T-cell (primary cell): Measurements from ENCODE around the gene SLC9A9. TPM values are rescaled to one million over a fixed set of nuclear protein-coding genes. Genes with fewer than 3 reads are reported as not detected.

Source experiments
- ATAC-seq, 4 experiments: fragments of 200-7000 bp in 3 of 4; fragments of 150-1000 bp in 1 of 4; cut with Tn5 transposase; replicated peaks in 1 of 4; 1 replicate in 3 of 4; 2 replicates in 1 of 4; pipeline ENCODE4 v1.10.0; 2021; ENCODE audit warnings: moderate library complexity in 3 of 4, mild to moderate bottlenecking in 2 of 4, moderate number of reproducible peaks in 1 of 4
- CTCF ChIA-PET, 2 donors: fragments of 300-600 bp; sonication (Branson Sonifier 250); formaldehyde crosslinking; loops; one replicate each; lab custom pipeline; 2022; ENCODE audit warnings: antibody characterized with exemption in 2 of 2; lab: Charles Lee
- POLR2A ChIA-PET, 2 donors: fragments of 300-600 bp; sonication (Branson Sonifier 250); formaldehyde crosslinking; loops; one replicate each; lab custom pipeline; 2022; ENCODE audit warnings: antibody characterized with exemption in 2 of 2; lab: Charles Lee
- DNase-seq, 35 experiments: peaks; one replicate each; pipeline versions ENCODE4 v3.0.0 to v3.0.0-alpha.2; 2013 to 2023
- H3K27ac ChIP-seq: one replicate; pipeline ENCODE4 v1.5.1; 2013; ENCODE audit warnings: low read length
- H3K27me3 ChIP-seq, 2 experiments: replicated peaks in 1 of 2; 1 replicate in 1 of 2; 2 replicates in 1 of 2; pipeline versions ENCODE4 v1.6.1 to v1.7.0; 2013; ENCODE audit warnings: low read length in 1 of 2, mixed read lengths in 1 of 2; ENCODE audit not compliant: control insufficient read depth in 2 of 2, insufficient read depth in 2 of 2; ENCODE audit errors: extremely low read depth in 1 of 2
- H3K36me3 ChIP-seq, 2 donors: 1 replicate in 1 of 2; 2 replicates in 1 of 2; pipeline versions ENCODE4 v1.6.1 to v1.7.0; 2013; ENCODE audit warnings: low read length in 1 of 2; ENCODE audit not compliant: control insufficient read depth in 2 of 2, insufficient read depth in 1 of 2; ENCODE audit errors: extremely low read depth in 1 of 2
- H3K4me1 ChIP-seq, 2 experiments: 1 replicate in 1 of 2; 2 replicates in 1 of 2; pipeline versions ENCODE4 v1.6.1 to v1.7.0; 2013; ENCODE audit warnings: low read length in 2 of 2, mixed read lengths in 1 of 2; ENCODE audit not compliant: insufficient read depth in 2 of 2, control insufficient read depth in 1 of 2; ENCODE audit errors: extremely low read depth in 1 of 2
- H3K4me3 ChIP-seq, 2 donors: 1 replicate in 1 of 2; 2 replicates in 1 of 2; pipeline versions ENCODE4 v1.5.1 to v1.7.0; 2013; ENCODE audit warnings: mild to moderate bottlenecking in 2 of 2, low read length in 1 of 2, moderate library complexity in 1 of 2; ENCODE audit not compliant: control insufficient read depth in 1 of 2; ENCODE audit errors: extremely low read depth in 1 of 2
- H3K9me3 ChIP-seq: 2 replicates; pipeline ENCODE4 v1.7.0; 2013
- H3K27ac Mint-ChIP-seq, 2 donors: one replicate each; pipeline ENCODE4 v1.8.0; 2020 to 2021; ENCODE audit warnings: mild to moderate bottlenecking in 2 of 2, mixed read lengths in 2 of 2
- H3K27me3 Mint-ChIP-seq, 2 donors: one replicate each; pipeline ENCODE4 v1.8.0; 2021 to 2022; ENCODE audit warnings: mixed read lengths in 2 of 2
- H3K36me3 Mint-ChIP-seq: one replicate; pipeline ENCODE4 v1.8.0; 2021; ENCODE audit warnings: mixed read lengths
- H3K4me1 Mint-ChIP-seq, 3 donors: one replicate each; pipeline ENCODE4 v1.8.0; 2020 to 2022; ENCODE audit warnings: mixed read lengths in 3 of 3, mild to moderate bottlenecking in 1 of 3
- H3K4me3 Mint-ChIP-seq, 3 donors: one replicate each; pipeline ENCODE4 v1.8.0; 2020 to 2022; ENCODE audit warnings: mild to moderate bottlenecking in 3 of 3, mixed read lengths in 3 of 3, moderate library complexity in 3 of 3
- H3K9me3 Mint-ChIP-seq, 3 donors: one replicate each; pipeline ENCODE4 v1.8.0; 2020 to 2022; ENCODE audit warnings: mixed read lengths in 3 of 3
- WGBS: methylation state at CpG from one replicate; pipeline ENCODE4 v1.1.5; 2013; ENCODE audit warnings: missing lambda C conversion rate; ENCODE audit not compliant: insufficient coverage; 5-methylcytosine and 5-hydroxymethylcytosine counted together
- total RNA-seq, 35 experiments: library from RNA in 6 of 35; stranded (reverse) in 6 of 35; fragments of 120-200 nt in 1 of 35; gene quantifications; one replicate each; pipeline versions ENCODE4 v1.2.1 to v1.2.4 and lab custom pipeline; 2013 to 2026

The SLC9A9 gene
- total RNA-seq, 5 donors from 2014 or later (not counting 1 experiment from before 2014, with no cell fraction given), result 11.2 to 36.8 (median 17.8) TPM

DNA sequence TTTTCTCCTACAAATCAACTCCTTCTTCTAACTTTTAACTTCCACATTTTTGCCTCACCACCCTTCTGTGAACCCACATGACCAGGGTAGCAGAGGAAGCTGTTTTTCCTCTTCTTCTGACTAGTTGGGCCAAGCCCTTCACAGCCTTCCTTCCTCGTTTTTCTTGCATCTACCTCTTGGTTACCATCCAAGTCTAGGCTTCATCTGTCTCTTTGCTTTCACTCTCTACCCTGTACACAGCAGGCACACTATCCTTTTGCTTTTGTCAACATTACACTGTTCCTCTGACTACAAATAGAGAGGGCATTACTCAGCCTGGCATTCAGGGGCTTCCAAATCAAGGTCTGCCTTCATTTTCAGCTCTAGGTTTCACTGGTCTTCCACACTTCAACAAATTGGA, 22.0 kb downstream of the SLC9A9 start:
- no peaks in the 10 kb centered on the region for H3K27me3 ChIP-seq
- no peak overlapping the region for H3K4me3 ChIP-seq
- Mint-ChIP-seq H3K27me3 (no peaks in the 10 kb centered on the region), H3K27ac (peak overlapping the region; percentile 53), H3K4me3 (no peak overlapping the region), H3K4me1 (peaks cover 47 to 48% (median 47%) of the 10 kb centered on the region in 3 donors), H3K36me3 (peaks cover 27% of the 10 kb centered on the region), H3K9me3 (peaks cover 0 to 7% (median 0%) of the 10 kb centered on the region in 3 donors)
- H3K9me3 ChIP-seq, result no peaks in the 10 kb centered on the region
- WGBS, result 62% methylated on average over 1 of the region's 1 CpG
- H3K4me1 ChIP-seq, result peaks cover 2 to 21% of the 10 kb centered on the region in 2 experiments
- DNase-seq, result no peak
- no peaks in the 10 kb centered on the region for H3K36me3 ChIP-seq
- ChIA-PET POLR2A (interaction anchor here in 1 of 2 donors (0.6 to 0.7 kb wide), 2 partner anchors 30 to 99 kb away, joined by 3 to 4 read pairs; no protein-coding TSS in a partner anchor), CTCF (interaction anchor here in 1 of 2 donors (0.7 kb wide), 1 partner anchor 55 kb away, joined by 3 read pairs; no protein-coding TSS in a partner anchor)
- H3K27ac ChIP-seq, result peak overlapping the region; percentile 54
- no peak for ATAC-seq

DNA sequence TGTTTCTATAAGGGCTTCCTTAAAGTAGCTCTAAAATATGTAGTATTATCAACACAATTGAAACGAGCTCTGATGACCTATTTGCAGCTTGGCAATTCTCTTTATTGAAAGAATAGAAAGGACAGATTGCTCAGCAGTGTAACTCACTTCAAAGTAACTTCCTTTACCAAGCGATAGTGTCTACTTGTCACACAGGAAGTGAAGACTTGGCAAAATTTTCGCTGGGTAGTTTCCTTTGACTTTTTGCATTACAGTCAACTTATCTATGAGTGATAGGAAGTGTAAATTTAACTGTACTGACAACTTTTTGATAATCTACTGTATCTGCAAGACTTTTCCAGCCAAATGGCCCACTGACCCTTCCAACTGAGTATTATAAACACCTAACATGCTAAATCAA, 22.8 kb downstream of the SLC9A9 start:
- Histone ChIP-seq H3K36me3 (no peaks in the 10 kb centered on the region), H3K27ac (peak overlapping the region; percentile 54), H3K27me3 (no peaks in the 10 kb centered on the region), H3K9me3 (no peaks in the 10 kb centered on the region), H3K4me3 (no peak overlapping the region), H3K4me1 (peaks cover 2 to 21% of the 10 kb centered on the region in 2 experiments)
- peak overlapping the region in 1 of 3 donors; percentile 28 for H3K4me3 Mint-ChIP-seq
- peaks cover 0 to 7% (median 0%) of the 10 kb centered on the region in 3 donors for H3K9me3 Mint-ChIP-seq
- peaks cover 45 to 48% (median 48%) of the 10 kb centered on the region in 3 donors for H3K4me1 Mint-ChIP-seq
- peaks cover 25% of the 10 kb centered on the region for H3K36me3 Mint-ChIP-seq
- no CpG with 5 or more reads among the region's 3 CpGs for WGBS
- H3K27me3 Mint-ChIP-seq, result no peaks in the 10 kb centered on the region
- POLR2A ChIA-PET, result interaction anchor here in 1 of 2 donors (0.5 to 1.0 kb wide), 3 partner anchors 24 to 1633 kb away, joined by 3 to 5 read pairs (median 3); partner anchors contain the start of gene DIPK2A
- H3K27ac Mint-ChIP-seq, result peak overlapping the region; percentile 74 to 84
- peak; percentile 83 to 97 (median 95) for ATAC-seq
- DNase-seq, result peak in 13 of 35 experiments; percentile 3 to 66 (median 8)
- CTCF ChIA-PET, result interaction anchor here in 1 of 2 donors (1.1 to 1.3 kb wide), 3 partner anchors 23 to 146 kb away, joined by 3 to 5 read pairs (median 3); partner anchors contain the start of genes DIPK2A and SLC9A9

DNA sequence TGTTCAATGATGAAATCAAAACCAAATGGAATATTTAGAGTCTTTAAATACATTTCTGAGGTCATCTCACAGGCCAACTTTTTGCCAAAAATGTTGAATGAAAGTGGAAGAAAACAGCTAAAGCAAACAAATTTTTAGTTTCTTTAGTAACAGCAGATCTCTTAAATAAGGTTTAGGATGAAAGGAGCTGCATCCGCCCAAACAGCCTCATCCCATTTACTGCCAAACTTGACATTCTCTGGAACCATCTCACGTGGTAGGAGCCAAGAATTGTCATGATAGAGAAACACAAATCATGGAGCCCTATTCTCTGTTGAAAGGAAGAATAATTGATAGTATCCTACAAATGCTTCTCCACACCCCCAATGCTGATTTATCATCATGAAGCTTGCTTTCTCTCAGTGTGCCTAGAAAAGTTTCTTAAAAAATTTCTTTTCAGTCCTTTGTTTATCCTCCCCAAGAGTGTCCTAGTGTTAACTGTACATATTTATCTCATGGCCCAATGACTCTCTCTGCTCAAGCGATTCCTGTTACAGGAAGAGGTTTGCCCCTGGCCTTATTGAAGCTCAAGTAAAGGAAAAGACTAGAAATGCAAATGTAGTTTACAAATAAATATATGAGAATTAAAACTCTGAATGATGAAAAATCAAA, 23.4 kb downstream of the SLC9A9 start:
- Histone ChIP-seq H3K4me3 (no peak overlapping the region), H3K9me3 (no peaks in the 10 kb centered on the region), H3K4me1 (peaks cover 2 to 21% of the 10 kb centered on the region in 2 experiments), H3K27ac (peak overlapping the region; percentile 54), H3K27me3 (no peaks in the 10 kb centered on the region), H3K36me3 (no peaks in the 10 kb centered on the region)
- ATAC-seq (no peak), DNase-seq (no peak)
- H3K27ac Mint-ChIP-seq, result peak overlapping the region; percentile 44 to 67
- H3K27me3 Mint-ChIP-seq, result no peaks in the 10 kb centered on the region
- H3K36me3 Mint-ChIP-seq, result peaks cover 20% of the 10 kb centered on the region
- no peak overlapping the region for H3K4me3 Mint-ChIP-seq
- ChIA-PET POLR2A (interaction anchor here in 1 of 2 donors (0.5 to 1.0 kb wide), 3 partner anchors 24 to 1632 kb away, joined by 3 to 5 read pairs (median 3); partner anchors contain the start of gene DIPK2A), CTCF (interaction anchor here (0.6 to 1.3 kb wide), 5 partner anchors 23 to 905 kb away, joined by 3 to 6 read pairs (median 3); partner anchors contain the start of genes DIPK2A (in 1 of the 2) and SLC9A9 (in 1 of the 2))
- H3K4me1 Mint-ChIP-seq, result peaks cover 46 to 48% (median 46%) of the 10 kb centered on the region in 3 donors
- no CpG with 5 or more reads among the region's 3 CpGs for WGBS
- H3K9me3 Mint-ChIP-seq, result peaks cover 0 to 7% (median 0%) of the 10 kb centered on the region in 3 donors

DNA sequence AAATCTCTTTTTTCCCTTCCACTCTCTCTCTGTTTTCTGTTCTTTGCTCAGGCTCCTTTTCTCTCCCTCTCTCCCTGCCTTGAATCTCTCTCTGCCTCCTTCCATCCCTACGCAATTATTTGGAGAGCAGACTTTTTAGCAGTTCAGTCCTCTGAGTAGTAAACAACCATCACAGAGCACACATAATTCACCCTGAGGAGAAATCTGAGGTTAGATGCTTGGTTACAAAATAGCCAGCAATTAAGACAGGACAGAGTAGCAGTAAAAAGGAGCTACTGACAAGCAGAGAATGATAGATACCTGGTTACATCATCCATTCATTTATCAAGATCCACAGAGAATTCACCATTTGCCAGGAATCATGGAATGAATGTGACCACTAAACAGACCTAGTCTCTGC, 25.5 kb downstream of the SLC9A9 start:
- Histone ChIP-seq H3K4me1 (peaks cover 2 to 21% of the 10 kb centered on the region in 2 experiments), H3K9me3 (no peaks in the 10 kb centered on the region), H3K27ac (no peak overlapping the region), H3K27me3 (no peaks in the 10 kb centered on the region), H3K4me3 (no peak overlapping the region), H3K36me3 (no peaks in the 10 kb centered on the region)
- peak overlapping the region in 1 of 2 donors; percentile 18 for H3K27ac Mint-ChIP-seq
- H3K4me3 Mint-ChIP-seq, result no peak overlapping the region
- peaks cover 15% of the 10 kb centered on the region for H3K36me3 Mint-ChIP-seq
- DNase-seq (no peak), ATAC-seq (no peak)
- peaks cover 42 to 45% (median 45%) of the 10 kb centered on the region in 3 donors for H3K4me1 Mint-ChIP-seq
- peaks cover 0 to 7% (median 0%) of the 10 kb centered on the region in 3 donors for H3K9me3 Mint-ChIP-seq
- POLR2A ChIA-PET, result no interaction called here
- CTCF ChIA-PET, result interaction anchor here in 1 of 2 donors (0.6 kb wide), 1 partner anchor 1765 kb away, joined by 3 read pairs; no protein-coding TSS in a partner anchor
- WGBS, result no CpG with 5 or more reads among the region's 1 CpG
- H3K27me3 Mint-ChIP-seq, result no peaks in the 10 kb centered on the region

GRCh38 chr3:143822374-143822773, 25.9 kb downstream of the SLC9A9 start:
- Histone ChIP-seq H3K27me3 (no peaks in the 10 kb centered on the region), H3K4me3 (no peak overlapping the region), H3K27ac (no peak overlapping the region), H3K9me3 (no peaks in the 10 kb centered on the region), H3K36me3 (no peaks in the 10 kb centered on the region), H3K4me1 (peaks cover 2 to 21% of the 10 kb centered on the region in 2 experiments)
- POLR2A ChIA-PET, result no interaction called here
- Mint-ChIP-seq H3K36me3 (peaks cover 15% of the 10 kb centered on the region), H3K9me3 (peaks cover 0 to 7% (median 0%) of the 10 kb centered on the region in 3 donors), H3K27me3 (no peaks in the 10 kb centered on the region), H3K4me1 (peaks cover 39 to 45% (median 45%) of the 10 kb centered on the region in 3 donors), H3K27ac (no peak overlapping the region), H3K4me3 (no peak overlapping the region)
- ATAC-seq (no peak), DNase-seq (no peak)
- 67% methylated on average over 1 of the region's 3 CpGs for WGBS
- CTCF ChIA-PET, result no interaction called here

DNA sequence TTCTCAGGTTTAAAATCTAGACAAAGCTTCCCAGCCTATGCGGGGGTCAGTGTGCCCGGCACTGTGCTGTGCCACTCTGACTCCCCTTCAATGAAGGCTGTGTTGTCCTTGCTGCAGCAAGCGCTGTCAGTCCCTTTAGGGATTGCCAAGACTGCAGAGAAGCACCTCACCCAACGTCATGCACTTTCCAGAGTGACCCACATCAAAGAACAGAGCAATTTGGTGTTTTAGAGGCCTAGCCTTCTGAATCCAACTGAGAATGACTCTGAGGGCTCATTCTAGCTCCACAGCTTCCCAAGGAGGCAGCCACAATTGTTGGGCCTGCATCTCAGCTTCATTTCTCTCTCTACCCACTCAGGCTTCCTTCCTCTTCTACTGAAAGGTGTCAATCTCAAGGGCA, 26.4 kb downstream of the SLC9A9 start:
- DNase-seq (no peak), ATAC-seq (no peak)
- no peak overlapping the region for H3K27ac ChIP-seq
- CTCF ChIA-PET, result interaction anchor here in 1 of 2 donors (0.6 kb wide), 1 partner anchor 21 kb away, joined by 5 read pairs; no protein-coding TSS in a partner anchor
- peaks cover 2 to 21% of the 10 kb centered on the region in 2 experiments for H3K4me1 ChIP-seq
- no peaks in the 10 kb centered on the region for H3K27me3 ChIP-seq
- H3K4me3 ChIP-seq, result no peak overlapping the region
- Mint-ChIP-seq H3K27me3 (no peaks in the 10 kb centered on the region), H3K27ac (no peak overlapping the region), H3K4me3 (no peak overlapping the region), H3K36me3 (peaks cover 15% of the 10 kb centered on the region), H3K4me1 (peaks cover 37 to 44% (median 44%) of the 10 kb centered on the region in 3 donors), H3K9me3 (peaks cover 0 to 7% (median 0%) of the 10 kb centered on the region in 3 donors)
- no peaks in the 10 kb centered on the region for H3K9me3 ChIP-seq
- POLR2A ChIA-PET, result no interaction called here
- no peaks in the 10 kb centered on the region for H3K36me3 ChIP-seq
- 64% methylated on average over 2 of the region's 4 CpGs for WGBS
